Glutamatergic neuron (in vitro differentiated cells): ENCODE measurements around the gene TRMT61A. TPM values are rescaled to one million over a fixed set of nuclear protein-coding genes. Genes with fewer than 3 reads are reported as not detected.

Experiments used
- DNase-seq: peaks from one replicate; pipeline ENCODE4 v3.0.0; 2022
- H3K27ac Mint-ChIP-seq: one replicate; pipeline ENCODE4 v1.8.0; 2020; ENCODE audit warnings: mild to moderate bottlenecking, mixed read lengths, inconsistent platforms; ENCODE audit not compliant: unreplicated experiment
- H3K27me3 Mint-ChIP-seq: one replicate; pipeline ENCODE4 v1.8.0; 2020; ENCODE audit warnings: mild to moderate bottlenecking, moderate library complexity, mixed read lengths, inconsistent platforms; ENCODE audit not compliant: unreplicated experiment
- H3K36me3 Mint-ChIP-seq: one replicate; pipeline ENCODE4 v1.8.0; 2020; ENCODE audit warnings: mild to moderate bottlenecking, mixed read lengths, inconsistent platforms; ENCODE audit not compliant: unreplicated experiment
- H3K4me1 Mint-ChIP-seq: one replicate; pipeline ENCODE4 v1.8.0; 2020; ENCODE audit warnings: mild to moderate bottlenecking, low read depth, mixed read lengths, inconsistent platforms; ENCODE audit not compliant: unreplicated experiment
- H3K4me3 Mint-ChIP-seq: one replicate; pipeline ENCODE4 v1.8.0; 2020; ENCODE audit warnings: mild to moderate bottlenecking, mixed read lengths, inconsistent platforms; ENCODE audit not compliant: unreplicated experiment
- H3K9me3 Mint-ChIP-seq: one replicate; pipeline ENCODE4 v1.8.0; 2020; ENCODE audit warnings: mild to moderate bottlenecking, moderate library complexity, mixed read lengths, inconsistent platforms; ENCODE audit not compliant: unreplicated experiment
- total RNA-seq: library from RNA; stranded (reverse); fragmentation: NEBNext Ultra II Directional; extraction: Animal tissue kit (Norgen Biotek cat#: 25700); gene quantifications from one replicate; pipeline ENCODE4 v1.2.1, GENCODE V29; 2021; ENCODE audit not compliant: unreplicated experiment
- TF ChIP-seq, protein P1 (sequence below): fragments of 200-600 bp; sonication (generic); IDR thresholded peaks from one replicate; pipeline ENCODE4 v1.5.0; 2021; ENCODE audit not compliant: partially characterized antibody, unreplicated experiment

Gene TRMT61A
- total RNA-seq, 1 donor from 2014 or later: 7.8 TPM

DNA sequence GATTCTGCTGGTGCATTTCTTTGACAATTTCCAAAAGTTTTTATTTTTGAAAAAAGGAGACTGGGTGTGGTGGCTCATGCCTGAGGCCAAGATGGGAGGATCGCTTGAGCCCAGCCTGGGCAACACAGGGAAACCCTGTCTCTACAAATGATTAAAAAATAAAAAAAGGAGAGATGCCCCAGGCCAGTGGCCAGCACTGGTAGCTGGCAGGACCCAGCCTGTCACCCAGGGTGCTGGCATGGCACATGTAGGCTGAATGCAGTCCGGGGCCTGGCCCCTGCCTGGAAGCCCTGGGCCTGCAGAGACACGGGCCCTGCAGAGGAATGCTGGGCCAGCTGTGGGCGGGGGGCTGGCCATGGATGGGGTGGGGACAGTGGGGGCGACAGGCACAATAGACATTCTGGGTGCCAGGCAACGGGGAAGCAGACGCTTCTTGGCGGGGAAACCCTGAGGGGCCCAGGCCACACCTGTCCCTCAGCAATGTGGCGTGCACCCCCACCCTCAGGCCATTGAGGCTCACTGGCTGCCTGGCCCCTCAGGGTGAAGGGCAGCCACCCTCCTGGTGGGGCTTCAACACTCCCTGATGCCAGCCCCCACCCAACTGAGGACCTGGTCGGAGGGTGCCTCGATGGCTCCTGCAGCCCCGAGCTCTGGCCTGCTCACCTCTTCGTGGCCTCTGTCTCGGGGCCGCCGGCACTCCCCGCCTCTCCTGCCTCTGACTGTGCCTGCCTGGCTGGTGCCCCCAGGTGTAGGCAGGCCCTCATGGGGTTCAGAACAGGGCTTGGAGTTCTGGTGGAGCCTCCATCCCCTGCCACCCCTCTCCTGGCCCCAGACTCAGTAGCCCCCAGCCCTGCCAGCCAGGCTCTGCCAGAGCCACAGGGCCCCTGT, 12.1 kb downstream of the TRMT61A start:
- TF ChIP-seq, protein P1, sequence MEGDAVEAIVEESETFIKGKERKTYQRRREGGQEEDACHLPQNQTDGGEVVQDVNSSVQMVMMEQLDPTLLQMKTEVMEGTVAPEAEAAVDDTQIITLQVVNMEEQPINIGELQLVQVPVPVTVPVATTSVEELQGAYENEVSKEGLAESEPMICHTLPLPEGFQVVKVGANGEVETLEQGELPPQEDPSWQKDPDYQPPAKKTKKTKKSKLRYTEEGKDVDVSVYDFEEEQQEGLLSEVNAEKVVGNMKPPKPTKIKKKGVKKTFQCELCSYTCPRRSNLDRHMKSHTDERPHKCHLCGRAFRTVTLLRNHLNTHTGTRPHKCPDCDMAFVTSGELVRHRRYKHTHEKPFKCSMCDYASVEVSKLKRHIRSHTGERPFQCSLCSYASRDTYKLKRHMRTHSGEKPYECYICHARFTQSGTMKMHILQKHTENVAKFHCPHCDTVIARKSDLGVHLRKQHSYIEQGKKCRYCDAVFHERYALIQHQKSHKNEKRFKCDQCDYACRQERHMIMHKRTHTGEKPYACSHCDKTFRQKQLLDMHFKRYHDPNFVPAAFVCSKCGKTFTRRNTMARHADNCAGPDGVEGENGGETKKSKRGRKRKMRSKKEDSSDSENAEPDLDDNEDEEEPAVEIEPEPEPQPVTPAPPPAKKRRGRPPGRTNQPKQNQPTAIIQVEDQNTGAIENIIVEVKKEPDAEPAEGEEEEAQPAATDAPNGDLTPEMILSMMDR: no peak
- peak; percentile 7 for DNase-seq
- Mint-ChIP-seq H3K27me3 (peaks cover 12% of the 10 kb centered on the region), H3K27ac (peak overlapping the region; percentile 76), H3K4me1 (peaks cover 14% of the 10 kb centered on the region), H3K9me3 (peaks cover 2% of the 10 kb centered on the region), H3K4me3 (no peak overlapping the region), H3K36me3 (no peaks in the 10 kb centered on the region)

- TF ChIP-seq, protein P1: peak; percentile 14
- Mint-ChIP-seq H3K27ac (peak overlapping the region; percentile 84), H3K4me1 (peaks cover 15% of the 10 kb centered on the region), H3K4me3 (no peak overlapping the region), H3K27me3 (peaks cover 14% of the 10 kb centered on the region), H3K9me3 (peaks cover 2% of the 10 kb centered on the region), H3K36me3 (no peaks in the 10 kb centered on the region)
- peak; percentile 56 for DNase-seq
These were observed 13.0 kb downstream of the TRMT61A start for GRCh38 chr14:103541709-103542604.

- H3K36me3 Mint-ChIP-seq: no peaks in the 10 kb centered on the region
- no peak overlapping the region for H3K4me3 Mint-ChIP-seq
- peaks cover 2% of the 10 kb centered on the region for H3K9me3 Mint-ChIP-seq
- DNase-seq: peak; percentile 94
- H3K4me1 Mint-ChIP-seq: peaks cover 14% of the 10 kb centered on the region
- peaks cover 14% of the 10 kb centered on the region for H3K27me3 Mint-ChIP-seq
- peak overlapping the region; percentile 88 for H3K27ac Mint-ChIP-seq
- TF ChIP-seq, protein P1: no peak
These were observed 13.7 kb downstream of the TRMT61A start for GRCh38 chr14:103542605-103543088.

DNA sequence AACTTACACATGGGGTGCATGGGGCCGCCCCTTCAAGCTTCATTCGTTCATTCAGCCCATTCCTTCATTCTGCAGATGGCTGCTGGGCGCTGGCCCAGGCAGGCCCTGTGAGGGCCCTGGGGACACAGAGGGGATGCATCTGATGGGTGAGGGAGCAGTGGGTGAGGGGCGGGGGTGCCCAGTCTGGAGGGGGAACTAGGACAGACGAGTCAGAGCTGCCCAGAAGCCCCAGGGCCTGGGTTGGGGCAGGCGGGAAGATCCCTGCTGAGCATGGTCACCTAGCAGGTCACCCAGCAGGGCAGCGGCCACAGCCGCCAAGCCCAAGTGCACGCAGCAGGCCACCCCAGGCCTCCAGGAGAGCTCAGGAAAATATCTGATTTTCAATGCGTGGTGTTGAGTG, 14.1 kb downstream of the TRMT61A start:
- H3K4me1 Mint-ChIP-seq: peaks cover 14% of the 10 kb centered on the region
- H3K36me3 Mint-ChIP-seq: no peaks in the 10 kb centered on the region
- peaks cover 16% of the 10 kb centered on the region for H3K27me3 Mint-ChIP-seq
- no peak overlapping the region for H3K4me3 Mint-ChIP-seq
- H3K27ac Mint-ChIP-seq: peak overlapping the region; percentile 88
- TF ChIP-seq, protein P1: no peak
- peaks cover 3% of the 10 kb centered on the region for H3K9me3 Mint-ChIP-seq
- DNase-seq: no peak
